WTC11 (cell line): ENCODE measurements around the gene TMX4. TPM values are rescaled to one million over a fixed set of nuclear protein-coding genes. Genes with fewer than 3 reads are reported as not detected.

Experiments used
- ATAC-seq: fragments of 200-7000 bp; cut with Tn5 transposase; 2 replicates; pipeline ENCODE4 v1.10.0; 2021; ENCODE audit warnings: mild to moderate bottlenecking, moderate library complexity
- CTCF ChIA-PET: fragments of 300-600 bp; sonication (Branson Sonifier 250); formaldehyde crosslinking; loops from one replicate; lab custom pipeline; 2021; ENCODE audit warnings: antibody characterized with exemption; lab: Charles Lee
- POLR2A ChIA-PET: fragments of 350-600 bp; sonication (Branson Sonifier 250); formaldehyde crosslinking; loops from one replicate; lab custom pipeline; 2021; ENCODE audit warnings: antibody characterized with exemption; lab: Charles Lee
- DNase-seq: peaks from one replicate; pipeline ENCODE4 v3.0.0; 2021; ENCODE audit warnings: low spot score
- H3K27ac Mint-ChIP-seq: 2 replicates; pipeline ENCODE4 v1.8.0; 2021; ENCODE audit warnings: mixed read lengths
- H3K27me3 Mint-ChIP-seq: 2 replicates; pipeline ENCODE4 v1.8.0; 2021; ENCODE audit warnings: low read depth, mild to moderate bottlenecking, moderate library complexity, mixed read lengths
- H3K36me3 Mint-ChIP-seq: 2 replicates; pipeline ENCODE4 v1.8.0; 2021; ENCODE audit warnings: mixed read lengths
- H3K4me1 Mint-ChIP-seq: 2 replicates; pipeline ENCODE4 v1.8.0; 2022; ENCODE audit warnings: mixed read lengths
- H3K4me3 Mint-ChIP-seq: 2 replicates; pipeline ENCODE4 v1.8.0; 2021; ENCODE audit warnings: mild to moderate bottlenecking, moderate library complexity, mixed read lengths
- H3K9me3 Mint-ChIP-seq: 2 replicates; pipeline ENCODE4 v1.8.0; 2021; ENCODE audit warnings: mixed read lengths
- CREB1 ChIP-seq: sonication (generic); formaldehyde crosslinking; IDR thresholded peaks from 2 replicates; pipeline ENCODE4 v1.8.0; 2023; ENCODE audit warnings: mild to moderate bottlenecking, missing genetic modification reagents
- EMX1 ChIP-seq: fragments of 250-450 bp; sonication (Bioruptor Pico); IDR thresholded peaks from 2 replicates; pipeline ENCODE4 v1.8.0; 2021; ENCODE audit warnings: mild to moderate bottlenecking
- FOXJ3 ChIP-seq: sonication (generic); formaldehyde crosslinking; IDR thresholded peaks from 2 replicates; pipeline ENCODE4 v1.9.0; 2021; ENCODE audit warnings: missing genetic modification reagents, mild to moderate bottlenecking, borderline replicate concordance
- HMGA2 ChIP-seq: fragments of 250-450 bp; sonication (Bioruptor Pico); IDR thresholded peaks from 2 replicates; pipeline ENCODE4 v1.4.0; 2021; ENCODE audit warnings: mild to moderate bottlenecking, moderate library complexity
- IRF2 ChIP-seq: sonication (generic); formaldehyde crosslinking; IDR thresholded peaks from 2 replicates; pipeline ENCODE4 v1.8.0; 2022; ENCODE audit warnings: low read depth, missing genetic modification reagents, borderline replicate concordance
- KAT7 ChIP-seq: sonication (generic); formaldehyde crosslinking; IDR thresholded peaks from 2 replicates; pipeline ENCODE4 v1.8.1; 2023; ENCODE audit warnings: missing genetic modification reagents, mild to moderate bottlenecking, borderline replicate concordance
- MYBL2 ChIP-seq: sonication (generic); formaldehyde crosslinking; IDR thresholded peaks from 2 replicates; pipeline ENCODE4 v1.8.1; 2023; ENCODE audit warnings: mild to moderate bottlenecking, moderate library complexity, missing genetic modification reagents
- NFYB ChIP-seq: sonication (generic); formaldehyde crosslinking; conservative IDR thresholded peaks from 2 replicates; pipeline ENCODE4 v1.8.0; 2022; ENCODE audit warnings: low read depth, missing genetic modification reagents
- NR2C2 ChIP-seq: sonication (generic); formaldehyde crosslinking; IDR thresholded peaks from 2 replicates; pipeline ENCODE4 v1.8.0; 2022; ENCODE audit warnings: mild to moderate bottlenecking, missing genetic modification reagents
- TCF7 ChIP-seq: sonication (generic); formaldehyde crosslinking; IDR thresholded peaks from 2 replicates; pipeline ENCODE4 v1.8.0; 2022; ENCODE audit warnings: mild to moderate bottlenecking, low read depth, missing genetic modification reagents, moderate library complexity
- TEAD1 ChIP-seq: sonication (generic); formaldehyde crosslinking; IDR thresholded peaks from 2 replicates; pipeline ENCODE4 v1.8.0; 2022; ENCODE audit warnings: mild to moderate bottlenecking, missing genetic modification reagents
- TEAD4 ChIP-seq: sonication (generic); formaldehyde crosslinking; IDR thresholded peaks from 2 replicates; pipeline ENCODE4 v1.8.0; 2022; ENCODE audit warnings: mild to moderate bottlenecking, missing genetic modification reagents
- ZNF263 ChIP-seq: sonication (generic); formaldehyde crosslinking; IDR thresholded peaks from 2 replicates; pipeline ENCODE4 v1.8.1; 2022; ENCODE audit warnings: low read depth, mild to moderate bottlenecking, moderate library complexity, missing genetic modification reagents
- ZNF396 ChIP-seq: fragments of 250-450 bp; sonication (Bioruptor Pico); IDR thresholded peaks from 2 replicates; pipeline ENCODE4 v1.8.0; 2021; ENCODE audit warnings: mild to moderate bottlenecking, moderate library complexity, borderline replicate concordance
- total RNA-seq: library from RNA; stranded (reverse); gene quantifications from 3 replicates; pipeline ENCODE4 v1.2.3, GENCODE V29; 2021
- TF ChIP-seq, protein P1 (sequence below): sonication (generic); formaldehyde crosslinking; IDR thresholded peaks from 2 replicates; pipeline ENCODE4 v1.8.1; 2022; ENCODE audit warnings: mild to moderate bottlenecking, missing genetic modification reagents, moderate library complexity, borderline replicate concordance
- TF ChIP-seq, protein P2 (sequence below): sonication (generic); formaldehyde crosslinking; conservative IDR thresholded peaks from 2 replicates; pipeline ENCODE4 v1.8.1; 2022; ENCODE audit warnings: mild to moderate bottlenecking, missing genetic modification reagents
- TF ChIP-seq, protein P3 (sequence below): sonication (generic); formaldehyde crosslinking; IDR thresholded peaks from 2 replicates; pipeline ENCODE4 v1.8.1; 2023; ENCODE audit warnings: mild to moderate bottlenecking, missing genetic modification reagents
- TF ChIP-seq, protein P4 (sequence below): sonication (generic); formaldehyde crosslinking; IDR thresholded peaks from 2 replicates; pipeline ENCODE4 v1.8.1; 2023; ENCODE audit warnings: mild to moderate bottlenecking, missing genetic modification reagents, moderate library complexity
- TF ChIP-seq, protein P5 (sequence below): sonication (generic); formaldehyde crosslinking; IDR thresholded peaks from 2 replicates; pipeline ENCODE4 v1.8.0; 2022; ENCODE audit warnings: mild to moderate bottlenecking, missing genetic modification reagents

Gene TMX4
- total RNA-seq, 1 experiment from 2014 or later, result 9.8 TPM

DNA sequence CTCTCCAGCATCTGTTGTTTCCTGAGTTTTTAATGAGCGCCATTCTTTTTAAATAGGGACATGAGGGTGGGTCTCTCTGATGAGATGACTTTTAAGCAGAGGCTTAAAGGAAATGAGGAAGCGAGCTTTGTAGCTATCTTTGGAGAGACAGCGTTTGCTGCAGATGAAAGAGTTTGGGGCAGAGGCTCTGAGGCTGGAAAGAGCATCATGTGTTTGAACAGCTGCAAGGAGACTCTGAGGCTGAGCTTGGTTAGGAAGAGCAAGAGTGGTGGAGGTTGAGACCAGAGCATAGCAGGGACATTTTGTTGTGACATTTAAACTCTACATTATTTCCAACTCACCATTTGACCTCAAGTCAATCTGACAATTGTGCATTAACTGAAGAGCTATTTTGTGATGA, 38.3 kb upstream of the TMX4 start:
- ChIA-PET CTCF (interaction anchor here (0.8 kb wide), 1 partner anchor 14 kb away, joined by 3 read pairs; no protein-coding TSS in a partner anchor), POLR2A (no interaction called here)
- ATAC-seq (no peak), DNase-seq (no peak)
- Mint-ChIP-seq H3K27me3 (peaks cover 3% of the 10 kb centered on the region; the same call in 1 of the 2 replicates), H3K4me1 (no peaks in the 10 kb centered on the region), H3K36me3 (no peaks in the 10 kb centered on the region), H3K27ac (no peak overlapping the region), H3K9me3 (no peaks in the 10 kb centered on the region), H3K4me3 (no peak overlapping the region)
- TF ChIP-seq TEAD4, result no peak
- no peak for TF ChIP-seq HMGA2
- no peak for TF ChIP-seq MYBL2 (CRISPR knock-in tag)
- TF ChIP-seq, protein P1, sequence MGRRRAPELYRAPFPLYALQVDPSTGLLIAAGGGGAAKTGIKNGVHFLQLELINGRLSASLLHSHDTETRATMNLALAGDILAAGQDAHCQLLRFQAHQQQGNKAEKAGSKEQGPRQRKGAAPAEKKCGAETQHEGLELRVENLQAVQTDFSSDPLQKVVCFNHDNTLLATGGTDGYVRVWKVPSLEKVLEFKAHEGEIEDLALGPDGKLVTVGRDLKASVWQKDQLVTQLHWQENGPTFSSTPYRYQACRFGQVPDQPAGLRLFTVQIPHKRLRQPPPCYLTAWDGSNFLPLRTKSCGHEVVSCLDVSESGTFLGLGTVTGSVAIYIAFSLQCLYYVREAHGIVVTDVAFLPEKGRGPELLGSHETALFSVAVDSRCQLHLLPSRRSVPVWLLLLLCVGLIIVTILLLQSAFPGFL, result no peak
- TF ChIP-seq ZNF263 (CRISPR knock-in tag), result no peak
- no peak for TF ChIP-seq ZNF396 (CRISPR knock-in tag)
- TF ChIP-seq NFYB (CRISPR knock-in tag), result no peak
- no peak for TF ChIP-seq CREB1 (CRISPR knock-in tag)
- TF ChIP-seq NR2C2 (CRISPR knock-in tag), result no peak
- TF ChIP-seq IRF2 (CRISPR knock-in tag), result no peak
- TF ChIP-seq, protein P2, sequence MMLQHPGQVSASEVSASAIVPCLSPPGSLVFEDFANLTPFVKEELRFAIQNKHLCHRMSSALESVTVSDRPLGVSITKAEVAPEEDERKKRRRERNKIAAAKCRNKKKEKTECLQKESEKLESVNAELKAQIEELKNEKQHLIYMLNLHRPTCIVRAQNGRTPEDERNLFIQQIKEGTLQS (CRISPR knock-in tag), result no peak
- no peak for TF ChIP-seq FOXJ3 (CRISPR knock-in tag)
- no peak for TF ChIP-seq TCF7 (CRISPR knock-in tag)
- no peak for TF ChIP-seq EMX1 (CRISPR knock-in tag)

DNA sequence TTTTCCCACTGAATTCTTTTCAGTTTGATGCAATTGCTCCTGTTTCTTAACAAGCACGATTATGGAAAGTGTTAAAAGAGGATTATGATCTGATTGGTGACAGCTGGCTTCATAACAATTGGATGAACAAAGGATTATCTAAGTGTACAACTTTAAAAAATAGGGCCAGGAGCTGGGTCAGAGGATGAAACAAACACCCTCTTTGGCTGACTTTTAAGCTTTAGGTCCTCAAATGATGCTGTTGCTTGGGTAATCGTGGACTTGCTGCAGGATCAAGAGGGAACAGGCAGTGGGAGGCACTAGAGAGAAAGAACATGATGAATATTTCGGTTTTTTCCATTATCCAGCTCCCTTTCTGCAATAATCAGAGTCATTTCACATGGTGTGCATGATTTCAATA, 35.5 kb upstream of the TMX4 start:
- Mint-ChIP-seq H3K27ac (no peak overlapping the region), H3K4me3 (no peak overlapping the region), H3K4me1 (no peaks in the 10 kb centered on the region), H3K27me3 (peaks cover 3% of the 10 kb centered on the region; the same call in 1 of the 2 replicates), H3K9me3 (no peaks in the 10 kb centered on the region), H3K36me3 (no peaks in the 10 kb centered on the region)
- ATAC-seq, result no peak
- CTCF ChIA-PET, result interaction anchor here (1.8 kb wide), 1 partner anchor 11 kb away, joined by 9 read pairs; no protein-coding TSS in a partner anchor
- POLR2A ChIA-PET, result no interaction called here
- TF ChIP-seq, protein P3, sequence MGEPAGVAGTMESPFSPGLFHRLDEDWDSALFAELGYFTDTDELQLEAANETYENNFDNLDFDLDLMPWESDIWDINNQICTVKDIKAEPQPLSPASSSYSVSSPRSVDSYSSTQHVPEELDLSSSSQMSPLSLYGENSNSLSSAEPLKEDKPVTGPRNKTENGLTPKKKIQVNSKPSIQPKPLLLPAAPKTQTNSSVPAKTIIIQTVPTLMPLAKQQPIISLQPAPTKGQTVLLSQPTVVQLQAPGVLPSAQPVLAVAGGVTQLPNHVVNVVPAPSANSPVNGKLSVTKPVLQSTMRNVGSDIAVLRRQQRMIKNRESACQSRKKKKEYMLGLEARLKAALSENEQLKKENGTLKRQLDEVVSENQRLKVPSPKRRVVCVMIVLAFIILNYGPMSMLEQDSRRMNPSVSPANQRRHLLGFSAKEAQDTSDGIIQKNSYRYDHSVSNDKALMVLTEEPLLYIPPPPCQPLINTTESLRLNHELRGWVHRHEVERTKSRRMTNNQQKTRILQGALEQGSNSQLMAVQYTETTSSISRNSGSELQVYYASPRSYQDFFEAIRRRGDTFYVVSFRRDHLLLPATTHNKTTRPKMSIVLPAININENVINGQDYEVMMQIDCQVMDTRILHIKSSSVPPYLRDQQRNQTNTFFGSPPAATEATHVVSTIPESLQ, result no peak
- TF ChIP-seq, protein P4, sequence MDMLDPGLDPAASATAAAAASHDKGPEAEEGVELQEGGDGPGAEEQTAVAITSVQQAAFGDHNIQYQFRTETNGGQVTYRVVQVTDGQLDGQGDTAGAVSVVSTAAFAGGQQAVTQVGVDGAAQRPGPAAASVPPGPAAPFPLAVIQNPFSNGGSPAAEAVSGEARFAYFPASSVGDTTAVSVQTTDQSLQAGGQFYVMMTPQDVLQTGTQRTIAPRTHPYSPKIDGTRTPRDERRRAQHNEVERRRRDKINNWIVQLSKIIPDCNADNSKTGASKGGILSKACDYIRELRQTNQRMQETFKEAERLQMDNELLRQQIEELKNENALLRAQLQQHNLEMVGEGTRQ, result no peak
- TF ChIP-seq KAT7 (no peak), IRF2 (CRISPR knock-in tag) (no peak), CREB1 (CRISPR knock-in tag) (no peak), TEAD1 (CRISPR knock-in tag) (no peak)
- TF ChIP-seq, protein P5, sequence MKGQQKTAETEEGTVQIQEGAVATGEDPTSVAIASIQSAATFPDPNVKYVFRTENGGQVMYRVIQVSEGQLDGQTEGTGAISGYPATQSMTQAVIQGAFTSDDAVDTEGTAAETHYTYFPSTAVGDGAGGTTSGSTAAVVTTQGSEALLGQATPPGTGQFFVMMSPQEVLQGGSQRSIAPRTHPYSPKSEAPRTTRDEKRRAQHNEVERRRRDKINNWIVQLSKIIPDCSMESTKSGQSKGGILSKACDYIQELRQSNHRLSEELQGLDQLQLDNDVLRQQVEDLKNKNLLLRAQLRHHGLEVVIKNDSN, result no peak
- TF ChIP-seq, protein P1, result no peak
- no peak for DNase-seq
